Ramos (cell line): Measurements from ENCODE around the gene CASS4.

Source experiments
- in situ Hi-C: fragments of 300-500 bp; cut with MboI; formaldehyde crosslinking; loops from one replicate; pipeline ENCODE4 v1.14.3; 2022; ENCODE audit warnings: low sequenced_read_pairs; ENCODE audit not compliant: unreplicated experiment

CASS4 gene

GRCh38 chr20:56440346-56441007 is 28.4 kb downstream of the CASS4 start:
- in situ Hi-C loops, result no loop called here

GRCh38 chr20:56442389-56443365 is 30.6 kb downstream of the CASS4 start:
- in situ Hi-C loops, result no loop called here

- in situ Hi-C loops, result no loop called here
Observed at GRCh38 chr20:56443654-56444540, 31.8 kb downstream of the CASS4 start.

GRCh38 chr20:56445130-56445529 is 33.1 kb downstream of the CASS4 start:
- in situ Hi-C loops, result no loop called here

GRCh38 chr20:56445540-56445939 is 33.5 kb downstream of the CASS4 start:
- in situ Hi-C loops, result no loop called here

- in situ Hi-C loops, result no loop called here
Observed at GRCh38 chr20:56447227-56447626, 35.2 kb downstream of the CASS4 start.

- in situ Hi-C loops, result no loop called here
Observed at GRCh38 chr20:56449459-56449858, 37.4 kb downstream of the CASS4 start.

- in situ Hi-C loops, result no loop called here
Observed at GRCh38 chr20:56451056-56451765, 39.2 kb downstream of the CASS4 start.

- in situ Hi-C loops, result no loop called here
Observed at GRCh38 chr20:56453352-56453751, 41.3 kb downstream of the CASS4 start.

GRCh38 chr20:56454754-56455153 is 42.7 kb downstream of the CASS4 start:
- in situ Hi-C loops, result no loop called here

- in situ Hi-C loops, result no loop called here
Observed at GRCh38 chr20:56458206-56458821, 46.3 kb downstream of the CASS4 start.

- in situ Hi-C loops, result no loop called here
Observed at GRCh38 chr20:56460459-56460858, 48.4 kb downstream of the CASS4 start.

- in situ Hi-C loops, result no loop called here
Observed at GRCh38 chr20:56461576-56461975, 49.5 kb downstream of the CASS4 start.

- in situ Hi-C loops, result no loop called here
Observed at GRCh38 chr20:56463428-56463827, 51.4 kb downstream of the CASS4 start.

- in situ Hi-C loops, result no loop called here
Observed at GRCh38 chr20:56465997-56466396, 53.9 kb downstream of the CASS4 start.

GRCh38 chr20:56467968-56468315 is 55.9 kb downstream of the CASS4 start:
- in situ Hi-C loops, result no loop called here

- in situ Hi-C loops, result no loop called here
Observed at GRCh38 chr20:56468316-56469076, 56.4 kb downstream of the CASS4 start, which contains the start of gene RTF2. RTF2 (plus strand) TSS chr20:56468627; CDS start chr20:56468698, 71 bp downstream.

- in situ Hi-C loops, result no loop called here
Observed at GRCh38 chr20:56469077-56469449, 57.0 kb downstream of the CASS4 start.

GRCh38 chr20:56483970-56484369 is 71.9 kb downstream of the CASS4 start:
- in situ Hi-C loops, result no loop called here
